AG09309 (cell line): ENCODE measurements around the gene EME1.

Experiments used
- DNase-seq: peaks from one replicate; pipeline ENCODE4 v3.0.0-alpha.2; 2010; ENCODE audit warnings: low read depth
- H3K4me3 ChIP-seq: 2 replicates; pipeline ENCODE4 v1.5.1; 2011; ENCODE audit warnings: mild to moderate bottlenecking, low read depth, low read length, moderate library complexity; ENCODE audit not compliant: control insufficient read depth
- CTCF ChIP-seq: IDR thresholded peaks from 2 replicates; pipeline ENCODE4 v1.5.1; 2011; ENCODE audit warnings: mild to moderate bottlenecking, low read depth, low read length, inconsistent platforms; ENCODE audit not compliant: insufficient read depth, control insufficient read depth; ENCODE audit errors: missing control alignments

Gene EME1

GRCh38 chr17:50364061-50364458, 9.0 kb upstream of the EME1 start:
- no peak for TF ChIP-seq CTCF
- no peak for DNase-seq

GRCh38 chr17:50364715-50365114, 8.3 kb upstream of the EME1 start:
- peak; percentile 19 for TF ChIP-seq CTCF
- no peak overlapping the region for H3K4me3 ChIP-seq
- DNase-seq = no peak

More at GRCh38 chr17:50364061-50364458, 9.0 kb upstream of the EME1 start:
- no peak overlapping the region for H3K4me3 ChIP-seq

- TF ChIP-seq CTCF = no peak
- DNase-seq = no peak
- no peak overlapping the region for H3K4me3 ChIP-seq
Observed at GRCh38 chr17:50365165-50365564, 7.9 kb upstream of the EME1 start.

- no peak overlapping the region for H3K4me3 ChIP-seq
- no peak for DNase-seq
- TF ChIP-seq CTCF = no peak
Observed at GRCh38 chr17:50365649-50366393, 7.2 kb upstream of the EME1 start.

GRCh38 chr17:50367401-50367800, 5.6 kb upstream of the EME1 start:
- DNase-seq = no peak
- no peak for TF ChIP-seq CTCF
- H3K4me3 ChIP-seq = no peak overlapping the region

- H3K4me3 ChIP-seq = no peak overlapping the region
- DNase-seq = no peak
- TF ChIP-seq CTCF = no peak
Observed at GRCh38 chr17:50370052-50370451, 3.0 kb upstream of the EME1 start.
